ENCODE measurements around the gene AUH. TPM values are rescaled to one million over a fixed set of nuclear protein-coding genes. Genes with fewer than 3 reads are reported as not detected.

AUH gene
- total RNA-seq, 1 experiment from 2014 or later = 21.7 TPM

GRCh38 chr9:91274949-91275492 is 86.7 kb downstream of the AUH start:
- Histone ChIP-seq H3K27ac (ENCODE audit: insufficient read length, low read depth, low read length) (no peak overlapping the region), H3K4me1 (ENCODE audit: insufficient read depth, low read length) (no peaks in the 10 kb centered on the region; the same call in 1 of the 2 replicates), H3K9me3 (ENCODE audit: control insufficient read depth, low read depth, low read length) (no peaks in the 10 kb centered on the region), H2AK5ac (ENCODE audit: insufficient read length, low read length) (no peak overlapping the region), H3K27me3 (ENCODE audit: insufficient read depth, low read length) (no peaks in the 10 kb centered on the region), H4K5ac (ENCODE audit: insufficient read length, low read depth, low read length) (no peak overlapping the region), H3K56ac (ENCODE audit: insufficient read length, low read depth, low read length) (no peak overlapping the region), H3K79me2 (ENCODE audit: insufficient read depth, low read length) (no peaks in the 10 kb centered on the region), H2BK5ac (ENCODE audit: insufficient read length, low read length) (no peak overlapping the region), H4K20me1 (ENCODE audit: control insufficient read depth, insufficient read depth, insufficient read length) (no peaks in the 10 kb centered on the region), H3K23me2 (ENCODE audit: insufficient read length, low read depth, low read length, poor library complexity, severe bottlenecking) (no peaks in the 10 kb centered on the region), H3K23ac (ENCODE audit: insufficient read length, low read depth, low read length) (no peak overlapping the region), H2BK20ac (ENCODE audit: low read depth, low read length, poor library complexity, severe bottlenecking) (no peak overlapping the region), H3K9ac (ENCODE audit: extremely low read depth, insufficient read length, low read length) (no peak overlapping the region), H3K4me2 (ENCODE audit: insufficient read depth, insufficient read length, low read length) (no peak overlapping the region), H3K4ac (ENCODE audit: low read depth, low read length) (no peak overlapping the region), H3K18ac (ENCODE audit: insufficient read length, low read depth, low read length) (no peak overlapping the region), H3K14ac (ENCODE audit: insufficient read depth, low read length) (no peak overlapping the region), H4K8ac (replicated peaks; ENCODE audit: insufficient read length, low read depth, low read length) (no peak overlapping the region), H2BK12ac (ENCODE audit: insufficient read length, low read depth, low read length) (no peak overlapping the region), H2AFZ (ENCODE audit: low read length) (no peak overlapping the region), H3T11ph (ENCODE audit: low read length) (no peak overlapping the region), H2BK15ac (ENCODE audit: low read depth, low read length) (no peak overlapping the region), H2BK120ac (ENCODE audit: low read depth, low read length, poor library complexity, severe bottlenecking) (no peak overlapping the region), H4K91ac (ENCODE audit: insufficient read length, low read depth, low read length) (no peak overlapping the region), H3K79me1 (ENCODE audit: insufficient read depth, low read depth, low read length, poor library complexity, severe bottlenecking) (no peaks in the 10 kb centered on the region)
- Mint-ChIP-seq H3K36me3 (ENCODE audit: insufficient read depth in 1 of 3, low read depth in 3 of 3) (no peaks in the 10 kb centered on the region), H3K4me1 (peaks cover 16 to 25% of the 10 kb centered on the region in 2 experiments), H3K27me3 (ENCODE audit: low read depth) (no peaks in the 10 kb centered on the region), H3K9me3 (peaks cover 0 to 1% of the 10 kb centered on the region in 2 experiments; a peak in 1 of 5 replicates), H3K27ac (peak overlapping the region in 2 of 3 experiments; percentile 8 to 71; a peak in 2 of 7 replicates), H3K4me3 (no peak overlapping the region)
- TF ChIP-seq, protein P1, sequence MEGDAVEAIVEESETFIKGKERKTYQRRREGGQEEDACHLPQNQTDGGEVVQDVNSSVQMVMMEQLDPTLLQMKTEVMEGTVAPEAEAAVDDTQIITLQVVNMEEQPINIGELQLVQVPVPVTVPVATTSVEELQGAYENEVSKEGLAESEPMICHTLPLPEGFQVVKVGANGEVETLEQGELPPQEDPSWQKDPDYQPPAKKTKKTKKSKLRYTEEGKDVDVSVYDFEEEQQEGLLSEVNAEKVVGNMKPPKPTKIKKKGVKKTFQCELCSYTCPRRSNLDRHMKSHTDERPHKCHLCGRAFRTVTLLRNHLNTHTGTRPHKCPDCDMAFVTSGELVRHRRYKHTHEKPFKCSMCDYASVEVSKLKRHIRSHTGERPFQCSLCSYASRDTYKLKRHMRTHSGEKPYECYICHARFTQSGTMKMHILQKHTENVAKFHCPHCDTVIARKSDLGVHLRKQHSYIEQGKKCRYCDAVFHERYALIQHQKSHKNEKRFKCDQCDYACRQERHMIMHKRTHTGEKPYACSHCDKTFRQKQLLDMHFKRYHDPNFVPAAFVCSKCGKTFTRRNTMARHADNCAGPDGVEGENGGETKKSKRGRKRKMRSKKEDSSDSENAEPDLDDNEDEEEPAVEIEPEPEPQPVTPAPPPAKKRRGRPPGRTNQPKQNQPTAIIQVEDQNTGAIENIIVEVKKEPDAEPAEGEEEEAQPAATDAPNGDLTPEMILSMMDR (conservative IDR thresholded peaks at IDR 0.05) = no peak
- WGBS (ENCODE audit: extremely low coverage, insufficient read length, low lambda C conversion rate) = no CpG with 5 or more reads among the region's 2 CpGs
- DNase-seq = no peak
